Left lung (tissue), 10 donors: ENCODE data around the gene STAT4. TPM values are rescaled to one million over a fixed set of nuclear protein-coding genes. Genes with fewer than 3 reads are reported as not detected.

Experiments used
- ATAC-seq: fragments of 200-7000 bp; cut with Tn5 transposase; one replicate; pipeline ENCODE4 v1.9.1; 2020; ENCODE audit warnings: moderate library complexity
- DNase-seq, 4 donors: peaks; one replicate each; pipeline ENCODE4 v3.0.0-alpha.2; 2013 to 2020
- H3K27ac ChIP-seq, 2 donors: fragments of 200-600 bp; sonication (generic) in 1 of 2; one replicate each; pipeline versions ENCODE4 v1.5.0 to v1.8.0; 2020 to 2021
- H3K27me3 ChIP-seq, 2 donors: fragments of 200-600 bp; sonication (generic) in 1 of 2; one replicate each; pipeline versions ENCODE4 v1.5.0 to v1.8.0; 2020 to 2021
- H3K36me3 ChIP-seq, 2 donors: fragments of 200-600 bp; sonication (generic) in 1 of 2; one replicate each; pipeline versions ENCODE4 v1.5.0 to v1.8.0; 2020 to 2021
- H3K4me1 ChIP-seq, 2 donors: fragments of 200-600 bp; one replicate each; pipeline ENCODE4 v1.8.0; 2021
- H3K4me3 ChIP-seq, 2 donors: fragments of 200-600 bp; sonication (generic) in 1 of 2; one replicate each; pipeline versions ENCODE4 v1.5.0 to v1.8.0; 2020 to 2021; ENCODE audit warnings: mild to moderate bottlenecking in 1 of 2
- H3K9me3 ChIP-seq, 2 donors: fragments of 200-600 bp; sonication (generic) in 1 of 2; one replicate each; pipeline versions ENCODE4 v1.5.0 to v1.8.0; 2020 to 2021
- CTCF ChIP-seq, 2 donors: fragments of 200-600 bp; sonication (generic) in 1 of 2; IDR thresholded peaks; one replicate each; pipeline versions ENCODE4 v1.5.0 to v1.8.0; 2021; ENCODE audit warnings: antibody characterized with exemption in 2 of 2
- intact Hi-C, 2 donors: fragments of 100-400 bp; cut with DNase I; formaldehyde crosslinking; loops; one replicate each; pipeline versions ENCODE4 v1.11.2 to v1.14.2; 2022
- polyA plus RNA-seq, 6 donors: library from polyadenylated mRNA; unstranded; fragments of 120-200 nt; gene quantifications; one replicate each; pipeline ENCODE4 v1.2.1, GENCODE V29; 2013; ENCODE audit not compliant: insufficient read length in 6 of 6
- total RNA-seq, 2 donors: library from RNA; stranded (reverse); fragmentation: NEBNext Ultra II Directional; extraction: Animal tissue kit (Norgen Biotek cat#: 25700); gene quantifications; one replicate each; pipeline ENCODE4 v1.2.1, GENCODE V29; 2021
- donor health status: DM: no; HTN: yes; CAD: no.
- donor health status: DM: no; HTN: no; CAD: no.

STAT4 gene
- total and polyA plus RNA-seq, 8 donors, result 4.4 to 11.5 (median 7.4) TPM

- Histone ChIP-seq H3K4me1 (peaks cover 0 to 38% of the 10 kb centered on the region in 2 donors), H3K27ac (no peak overlapping the region), H3K9me3 (no peaks in the 10 kb centered on the region), H3K27me3 (no peaks in the 10 kb centered on the region), H3K4me3 (no peak overlapping the region), H3K36me3 (no peaks in the 10 kb centered on the region)
- ATAC-seq (peak; percentile 85), DNase-seq (peak in 2 of 4 donors; percentile 49 to 53)
- peak; percentile 46 to 61 for TF ChIP-seq CTCF (IDR thresholded peaks at IDR 0.05)
- intact Hi-C loops, result loop anchor here in 1 of 2 donors (10.0 kb wide), 1 partner anchor 103 kb away; the partner anchor contains the start of gene STAT4
These were observed 98.7 kb downstream of the STAT4 start for GRCh38 chr2:191051825-191052778.

- ATAC-seq, result peak; percentile 40
- no peak overlapping the region for H3K27ac ChIP-seq
- TF ChIP-seq CTCF (IDR thresholded peaks at IDR 0.05), result no peak
These were observed 99.6 kb downstream of the STAT4 start for GRCh38 chr2:191051177-191051576.

GRCh38 chr2:191050640-191050987 lies 100.2 kb downstream of the STAT4 start:
- Histone ChIP-seq H3K27me3 (no peaks in the 10 kb centered on the region), H3K4me3 (no peak overlapping the region), H3K27ac (peak overlapping the region in 1 of 2 donors; percentile 6), H3K9me3 (no peaks in the 10 kb centered on the region), H3K36me3 (no peaks in the 10 kb centered on the region), H3K4me1 (peaks cover 0 to 30% of the 10 kb centered on the region in 2 donors)
- DNase-seq, result no peak
- intact Hi-C loops, result loop anchor here in 1 of 2 donors (10.0 kb wide), 1 partner anchor 104 kb away; the partner anchor contains the start of gene STAT4
- TF ChIP-seq CTCF (IDR thresholded peaks at IDR 0.05), result no peak
- no peak for ATAC-seq

More at GRCh38 chr2:191051177-191051576, 99.6 kb downstream of the STAT4 start:
- Histone ChIP-seq H3K4me1 (peaks cover 0 to 32% of the 10 kb centered on the region in 2 donors), H3K4me3 (no peak overlapping the region), H3K9me3 (no peaks in the 10 kb centered on the region), H3K36me3 (no peaks in the 10 kb centered on the region), H3K27me3 (no peaks in the 10 kb centered on the region)
- DNase-seq, result no peak
- intact Hi-C loops, result loop anchor here in 1 of 2 donors (10.0 kb wide), 1 partner anchor 104 kb away; the partner anchor contains the start of gene STAT4

GRCh38 chr2:191049728-191050639 lies 100.8 kb downstream of the STAT4 start:
- no peak for DNase-seq
- intact Hi-C loops, result loop anchor here in 1 of 2 donors (10.0 kb wide), 1 partner anchor 105 kb away; the partner anchor contains the start of gene STAT4
- peaks cover 0 to 30% of the 10 kb centered on the region in 2 donors for H3K4me1 ChIP-seq

More at GRCh38 chr2:191049728-191050639, 100.8 kb downstream of the STAT4 start:
- Histone ChIP-seq H3K36me3 (no peaks in the 10 kb centered on the region), H3K27ac (peak overlapping the region in 1 of 2 donors; percentile 6), H3K4me3 (no peak overlapping the region), H3K27me3 (no peaks in the 10 kb centered on the region), H3K9me3 (no peaks in the 10 kb centered on the region)
- TF ChIP-seq CTCF (IDR thresholded peaks at IDR 0.05), result no peak
- no peak for ATAC-seq
